DND-41 (cell line): ENCODE data around the gene F3.

ENCODE experiments used
- ATAC-seq: fragments of 200-7000 bp; cut with Tn5 transposase; 3 replicates; pipeline ENCODE4 v1.9.1; 2021; ENCODE audit warnings: low read depth; ENCODE audit not compliant: insufficient read depth
- DNase-seq: peaks from one replicate; pipeline ENCODE4 v3.0.0-alpha.2; 2020
- H2AFZ ChIP-seq: 2 replicates; pipeline ENCODE4 v1.6.0; 2012; ENCODE audit warnings: low read depth, low read length
- H3K27ac ChIP-seq: 2 replicates; pipeline ENCODE4 v1.5.1; 2012; ENCODE audit warnings: low read length, inconsistent platforms
- H3K27me3 ChIP-seq: fragments of 200-600 bp; sonication (generic); 2 replicates; pipeline ENCODE4 v1.6.0; 2012; ENCODE audit warnings: low read length, mild to moderate bottlenecking, inconsistent platforms; ENCODE audit not compliant: insufficient read depth, poor library complexity
- H3K36me3 ChIP-seq: 2 replicates; pipeline ENCODE4 v1.5.1; 2012; ENCODE audit warnings: low read length, inconsistent platforms; ENCODE audit not compliant: insufficient read depth
- H3K4me1 ChIP-seq: 2 replicates; pipeline ENCODE4 v1.5.1; 2012; ENCODE audit warnings: mild to moderate bottlenecking, low read length; ENCODE audit not compliant: insufficient read depth
- H3K4me2 ChIP-seq: 2 replicates; pipeline ENCODE4 v1.6.0; 2012; ENCODE audit warnings: mild to moderate bottlenecking, moderate library complexity, low read length, inconsistent platforms; ENCODE audit not compliant: insufficient read depth
- H3K4me3 ChIP-seq, 2 experiments: fragments of 200-600 bp in 1 of 2; shearing (Covaris generic) in 1 of 2; 2 replicates each; pipeline ENCODE4 v1.5.1; 2012 to 2016; ENCODE audit warnings: inconsistent platforms in 2 of 2, low read length in 2 of 2, mild to moderate bottlenecking in 2 of 2, low read depth in 1 of 2, moderate library complexity in 1 of 2
- H3K79me2 ChIP-seq: 2 replicates; pipeline ENCODE4 v1.6.0; 2012; ENCODE audit warnings: low read length, inconsistent platforms; ENCODE audit not compliant: insufficient read depth
- H3K9ac ChIP-seq: 2 replicates; pipeline ENCODE4 v1.6.0; 2012; ENCODE audit warnings: low read depth, mild to moderate bottlenecking, inconsistent platforms, low read length, moderate library complexity
- H3K9me3 ChIP-seq: 2 replicates; pipeline ENCODE4 v1.5.1; 2012; ENCODE audit warnings: low read length, moderate library complexity, mild to moderate bottlenecking, inconsistent platforms; ENCODE audit not compliant: insufficient read depth, severe bottlenecking
- H4K20me1 ChIP-seq: 2 replicates; pipeline ENCODE4 v1.6.0; 2012; ENCODE audit warnings: low read length; ENCODE audit not compliant: insufficient read depth
- EZH2 ChIP-seq: IDR thresholded peaks from 3 replicates; pipeline ENCODE4 v1.6.1; 2012; ENCODE audit warnings: borderline replicate concordance, low read depth, mild to moderate bottlenecking, moderate library complexity, low read length, inconsistent platforms; ENCODE audit not compliant: severe bottlenecking
- TF ChIP-seq, protein P1 (sequence below): IDR thresholded peaks from 2 replicates; pipeline ENCODE4 v1.5.1; 2012; ENCODE audit warnings: borderline replicate concordance, low read length, moderate library complexity, mild to moderate bottlenecking; ENCODE audit not compliant: poor library complexity, severe bottlenecking; ENCODE audit errors: extremely low read depth

F3 gene

DNA sequence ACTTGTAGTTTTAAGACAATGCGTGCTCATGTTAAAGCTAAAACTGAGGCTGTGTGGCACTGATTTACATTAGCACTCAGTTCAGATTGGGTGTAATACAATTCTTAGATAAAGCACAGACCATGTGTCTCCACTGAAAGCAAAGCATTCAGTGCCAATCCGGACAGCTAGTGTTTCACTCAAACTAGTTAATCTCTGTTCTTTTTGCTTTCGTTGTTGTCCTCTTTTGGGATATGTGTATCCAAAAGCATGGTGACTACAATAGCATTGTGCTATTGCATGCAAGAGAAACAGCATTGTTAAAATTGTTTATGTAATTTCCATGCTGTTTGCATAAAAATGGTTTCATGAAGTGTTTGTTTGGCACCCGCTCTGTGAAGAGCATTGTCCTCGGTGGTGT is 54.6 kb downstream of the F3 start:
- H3K4me2 ChIP-seq, result no peak overlapping the region
- no peak overlapping the region for H2AFZ ChIP-seq
- H3K79me2 ChIP-seq, result no peaks in the 10 kb centered on the region
- TF ChIP-seq EZH2, result no peak
- TF ChIP-seq, protein P1, sequence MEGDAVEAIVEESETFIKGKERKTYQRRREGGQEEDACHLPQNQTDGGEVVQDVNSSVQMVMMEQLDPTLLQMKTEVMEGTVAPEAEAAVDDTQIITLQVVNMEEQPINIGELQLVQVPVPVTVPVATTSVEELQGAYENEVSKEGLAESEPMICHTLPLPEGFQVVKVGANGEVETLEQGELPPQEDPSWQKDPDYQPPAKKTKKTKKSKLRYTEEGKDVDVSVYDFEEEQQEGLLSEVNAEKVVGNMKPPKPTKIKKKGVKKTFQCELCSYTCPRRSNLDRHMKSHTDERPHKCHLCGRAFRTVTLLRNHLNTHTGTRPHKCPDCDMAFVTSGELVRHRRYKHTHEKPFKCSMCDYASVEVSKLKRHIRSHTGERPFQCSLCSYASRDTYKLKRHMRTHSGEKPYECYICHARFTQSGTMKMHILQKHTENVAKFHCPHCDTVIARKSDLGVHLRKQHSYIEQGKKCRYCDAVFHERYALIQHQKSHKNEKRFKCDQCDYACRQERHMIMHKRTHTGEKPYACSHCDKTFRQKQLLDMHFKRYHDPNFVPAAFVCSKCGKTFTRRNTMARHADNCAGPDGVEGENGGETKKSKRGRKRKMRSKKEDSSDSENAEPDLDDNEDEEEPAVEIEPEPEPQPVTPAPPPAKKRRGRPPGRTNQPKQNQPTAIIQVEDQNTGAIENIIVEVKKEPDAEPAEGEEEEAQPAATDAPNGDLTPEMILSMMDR, result no peak
- H3K9ac ChIP-seq, result no peak overlapping the region
- no peaks in the 10 kb centered on the region for H3K9me3 ChIP-seq
- DNase-seq (no peak), ATAC-seq (no peak)
- peaks cover 46% of the 10 kb centered on the region for H3K36me3 ChIP-seq
- no peaks in the 10 kb centered on the region for H3K4me1 ChIP-seq
- no peak overlapping the region for H3K4me3 ChIP-seq
- no peaks in the 10 kb centered on the region for H3K27me3 ChIP-seq
- H3K27ac ChIP-seq, result no peak overlapping the region
- no peaks in the 10 kb centered on the region for H4K20me1 ChIP-seq

DNA sequence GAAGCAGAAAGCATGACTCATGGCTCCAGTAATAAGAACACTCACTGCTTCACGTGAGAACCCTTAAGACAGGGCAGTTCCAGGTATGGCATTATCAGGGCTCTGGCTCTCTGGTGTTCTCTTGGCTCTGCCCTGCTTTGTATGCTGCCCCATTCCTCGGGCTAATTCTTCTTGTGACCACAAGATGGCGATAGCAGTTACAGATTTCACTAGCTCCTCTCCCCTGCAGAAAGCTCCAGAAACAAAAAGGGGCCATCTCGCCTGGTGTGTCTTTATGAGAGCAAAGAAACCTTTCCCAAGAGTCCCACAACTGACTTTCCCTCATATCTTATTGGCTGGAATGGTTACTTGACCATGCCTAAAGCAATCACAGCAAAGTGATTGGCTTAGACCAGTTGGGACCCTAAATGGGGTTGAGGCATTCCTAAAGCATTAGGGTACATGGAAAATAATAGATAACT is 60.1 kb downstream of the F3 start:
- no peaks in the 10 kb centered on the region for H3K9me3 ChIP-seq
- H3K27ac ChIP-seq, result no peak overlapping the region
- H4K20me1 ChIP-seq, result no peaks in the 10 kb centered on the region
- no peak overlapping the region for H3K4me2 ChIP-seq
- H2AFZ ChIP-seq, result no peak overlapping the region
- DNase-seq, result peak; percentile 56
- H3K4me1 ChIP-seq, result no peaks in the 10 kb centered on the region
- TF ChIP-seq, protein P1, result peak; percentile 89
- TF ChIP-seq EZH2, result no peak
- H3K36me3 ChIP-seq, result peaks cover 41% of the 10 kb centered on the region
- no peaks in the 10 kb centered on the region for H3K27me3 ChIP-seq
- H3K9ac ChIP-seq, result no peak overlapping the region
- H3K4me3 ChIP-seq, result no peak overlapping the region
- no peaks in the 10 kb centered on the region for H3K79me2 ChIP-seq
- peak; percentile 99 for ATAC-seq

DNA sequence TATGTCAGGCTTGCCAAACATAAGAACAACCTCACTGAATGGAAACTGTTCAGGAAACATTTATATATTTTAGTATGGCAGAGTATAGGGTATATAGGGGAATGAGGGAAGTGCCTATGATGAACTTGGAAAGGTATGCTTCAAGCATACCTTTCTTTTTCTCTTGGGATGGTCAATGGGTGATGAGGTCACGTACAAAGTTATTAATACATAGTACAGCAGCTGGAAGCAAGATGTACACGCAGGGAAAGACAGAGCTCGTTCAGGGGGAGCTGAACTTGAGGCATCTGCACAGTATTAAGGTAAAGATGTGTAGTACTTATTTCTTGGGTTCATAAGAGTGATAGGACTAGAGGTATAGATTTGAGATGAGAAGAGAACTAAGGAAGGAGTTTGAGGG is 61.9 kb downstream of the F3 start:
- Histone ChIP-seq H3K4me1 (no peaks in the 10 kb centered on the region), H3K27me3 (no peaks in the 10 kb centered on the region), H3K27ac (no peak overlapping the region), H3K9me3 (no peaks in the 10 kb centered on the region), H3K79me2 (no peaks in the 10 kb centered on the region), H4K20me1 (no peaks in the 10 kb centered on the region), H2AFZ (no peak overlapping the region), H3K36me3 (peaks cover 49% of the 10 kb centered on the region), H3K4me3 (no peak overlapping the region), H3K4me2 (no peak overlapping the region), H3K9ac (no peak overlapping the region)
- no peak for TF ChIP-seq EZH2
- TF ChIP-seq, protein P1, result no peak
- DNase-seq (no peak), ATAC-seq (no peak)
